Amygdala (tissue), 56 donors: ENCODE results near the gene TRIO.

Source experiments
- DNase-seq, 56 donors: peaks; one replicate each; lab custom pipeline; 2025; lab: John Stamatoyannopoulos, UW

The TRIO gene

GRCh38 chr5:14332746-14333145, 189.6 kb downstream of the TRIO start:
- DNase-seq = peak in 11 of 56 donors; percentile 10 to 68 (median 44)

- DNase-seq = no peak
Observed at GRCh38 chr5:14337593-14337992, 194.5 kb downstream of the TRIO start.

- peak in 11 of 56 donors; percentile 21 to 53 (median 37) for DNase-seq
Observed at GRCh38 chr5:14339468-14339867, 196.3 kb downstream of the TRIO start.

GRCh38 chr5:14341571-14342230, 198.6 kb downstream of the TRIO start:
- DNase-seq = no peak

- DNase-seq = no peak
Observed at GRCh38 chr5:14342306-14342705, 199.2 kb downstream of the TRIO start.

GRCh38 chr5:14343376-14343775, 200.2 kb downstream of the TRIO start:
- DNase-seq = no peak

- DNase-seq = no peak
Observed at GRCh38 chr5:14347522-14347921, 204.4 kb downstream of the TRIO start.

- DNase-seq = no peak
Observed at GRCh38 chr5:14348142-14348541, 205.0 kb downstream of the TRIO start.

GRCh38 chr5:14349029-14349428, 205.9 kb downstream of the TRIO start:
- no peak for DNase-seq

- DNase-seq = peak in 1 of 56 donors; percentile 25
Observed at GRCh38 chr5:14351086-14351661, 208.0 kb downstream of the TRIO start.

- peak in 36 of 56 donors; percentile 10 to 74 (median 36) for DNase-seq
Observed at GRCh38 chr5:14351845-14352712, 208.9 kb downstream of the TRIO start.

- no peak for DNase-seq
Observed at GRCh38 chr5:14353726-14354474, 210.8 kb downstream of the TRIO start.

- DNase-seq = no peak
Observed at GRCh38 chr5:14355391-14355790, 212.2 kb downstream of the TRIO start.

- DNase-seq = no peak
Observed at GRCh38 chr5:14356305-14356704, 213.2 kb downstream of the TRIO start.

- no peak for DNase-seq
Observed at GRCh38 chr5:14357441-14357840, 214.3 kb downstream of the TRIO start.

- DNase-seq = no peak
Observed at GRCh38 chr5:14357851-14358250, 214.7 kb downstream of the TRIO start.

GRCh38 chr5:14358536-14358935, 215.4 kb downstream of the TRIO start:
- no peak for DNase-seq

- DNase-seq = no peak
Observed at GRCh38 chr5:14359069-14360043, 216.2 kb downstream of the TRIO start.

- DNase-seq = no peak
Observed at GRCh38 chr5:14362491-14362890, 219.3 kb downstream of the TRIO start.

GRCh38 chr5:14364096-14364495, 221.0 kb downstream of the TRIO start:
- no peak for DNase-seq
